ENCODE data around the gene CCDC7. TPM values are rescaled to one million over a fixed set of nuclear protein-coding genes. Genes with fewer than 3 reads are reported as not detected.
"Not testable (repeated sequence)": the region's sequence is repeated elsewhere in the genome, so short reads cannot be mapped to it uniquely, and the experiment has no call there.

CCDC7 gene
- total RNA-seq (2014; rRNA removed; shearing (Covaris generic)): 7.4 and 17.5 TPM in 2 replicates

GRCh38 chr10:32445740-32446535, at the start of gene CCDC7:
Gene CCDC7 (plus strand): TSS chr10:32446140. CDS start chr10:32451643, 5,503 bp downstream.
- peak; percentile 66 for DNase-seq (ENCODE audit: low spot score)

GRCh38 chr10:32397163-32397562, 48.8 kb upstream of the CCDC7 start:
- DNase-seq (ENCODE audit: low spot score): not testable (repeated sequence)

GRCh38 chr10:32399720-32400119, 46.2 kb upstream of the CCDC7 start:
- not testable (repeated sequence) for DNase-seq (ENCODE audit: low spot score)

DNA sequence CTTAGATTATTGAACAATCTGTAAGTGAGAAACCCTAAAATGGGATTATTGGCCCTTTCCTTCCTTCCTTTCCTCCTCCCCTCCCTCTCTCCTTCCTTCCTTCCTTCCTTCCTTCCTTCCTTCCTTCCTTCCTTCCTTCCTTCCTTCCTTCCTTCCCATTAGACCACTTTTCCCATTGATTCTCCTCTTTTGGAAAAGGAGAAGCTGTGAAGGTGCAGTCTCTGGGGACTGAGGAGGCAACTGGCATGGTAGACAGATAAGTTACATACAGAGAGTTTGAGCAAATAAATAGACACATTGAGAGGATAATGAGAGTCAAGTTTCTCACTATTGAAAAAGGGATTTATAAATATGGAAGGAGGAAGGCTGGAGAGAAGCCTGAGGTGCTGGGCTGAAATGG, 45.0 kb upstream of the CCDC7 start:
- no peak for DNase-seq (ENCODE audit: low spot score)

- no peak for DNase-seq (ENCODE audit: low spot score)
Observed at GRCh38 chr10:32402499-32402898, 43.4 kb upstream of the CCDC7 start.

GRCh38 chr10:32403091-32403490, 42.8 kb upstream of the CCDC7 start:
- no peak for DNase-seq (ENCODE audit: low spot score)

DNA sequence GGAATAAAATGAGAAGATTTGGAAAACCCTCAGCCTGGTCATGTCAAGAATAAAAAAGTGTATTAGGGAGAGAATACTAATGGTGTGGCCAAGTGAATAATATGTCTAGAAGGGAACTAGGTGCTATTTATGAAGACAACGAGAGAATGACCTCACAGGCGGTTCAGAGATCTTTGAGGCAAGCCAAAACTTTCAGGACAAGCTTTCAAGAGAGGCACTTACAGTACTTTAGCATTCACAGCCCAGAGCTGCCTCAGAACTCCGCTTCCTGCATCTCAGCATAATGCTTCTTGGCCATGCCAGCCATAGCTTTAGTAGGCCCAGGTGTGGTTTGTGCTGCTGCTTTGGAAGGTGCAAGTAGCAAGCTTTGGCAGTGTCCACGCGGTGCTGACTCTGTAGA, 37.2 kb upstream of the CCDC7 start:
- no peak for DNase-seq (ENCODE audit: low spot score)

- DNase-seq (ENCODE audit: low spot score): no peak
Observed at GRCh38 chr10:32409741-32410140, 36.2 kb upstream of the CCDC7 start.

GRCh38 chr10:32410569-32410968, 35.4 kb upstream of the CCDC7 start:
- DNase-seq (ENCODE audit: low spot score): no peak

DNA sequence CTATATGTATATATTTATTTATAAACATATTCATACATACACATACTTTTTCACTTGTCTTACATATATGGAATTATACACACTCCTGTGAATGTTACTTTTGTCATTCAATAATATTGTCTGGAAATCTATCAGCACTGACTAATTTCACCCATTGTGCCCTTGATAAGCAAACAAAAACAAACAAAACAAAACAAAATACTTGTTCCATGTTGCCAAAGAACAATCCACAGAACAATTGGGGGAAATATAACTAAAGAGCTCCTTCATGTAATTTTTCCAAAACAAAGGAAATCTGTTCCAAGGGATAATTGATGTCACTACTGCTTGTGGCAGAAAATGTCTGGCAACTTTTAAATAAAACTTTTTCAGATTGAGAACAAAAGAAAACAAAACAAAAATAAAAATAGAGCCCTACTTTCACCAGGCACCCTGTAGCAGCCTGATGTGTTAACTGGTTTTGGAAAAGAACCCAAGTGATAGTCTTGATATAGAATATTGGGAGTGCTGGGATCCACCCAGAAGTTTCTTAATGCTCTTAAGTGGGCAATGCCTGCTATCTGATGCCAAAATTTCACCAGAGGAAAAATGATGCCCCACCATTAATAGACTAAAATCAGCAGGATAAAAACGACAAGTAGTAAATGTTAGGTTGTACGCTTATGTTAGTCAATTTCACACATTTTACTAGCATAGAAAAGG, 34.0 kb upstream of the CCDC7 start:
- DNase-seq (ENCODE audit: low spot score): no peak

- peak; percentile 11 for DNase-seq (ENCODE audit: low spot score)
Observed at GRCh38 chr10:32412499-32412853, 33.5 kb upstream of the CCDC7 start.

GRCh38 chr10:32413513-32413912, 32.4 kb upstream of the CCDC7 start:
- DNase-seq (ENCODE audit: low spot score): peak; percentile 85

GRCh38 chr10:32415361-32415760, 30.6 kb upstream of the CCDC7 start:
- no peak for DNase-seq (ENCODE audit: low spot score)

GRCh38 chr10:32417911-32418547, 27.9 kb upstream of the CCDC7 start:
- no peak for DNase-seq (ENCODE audit: low spot score)

DNA sequence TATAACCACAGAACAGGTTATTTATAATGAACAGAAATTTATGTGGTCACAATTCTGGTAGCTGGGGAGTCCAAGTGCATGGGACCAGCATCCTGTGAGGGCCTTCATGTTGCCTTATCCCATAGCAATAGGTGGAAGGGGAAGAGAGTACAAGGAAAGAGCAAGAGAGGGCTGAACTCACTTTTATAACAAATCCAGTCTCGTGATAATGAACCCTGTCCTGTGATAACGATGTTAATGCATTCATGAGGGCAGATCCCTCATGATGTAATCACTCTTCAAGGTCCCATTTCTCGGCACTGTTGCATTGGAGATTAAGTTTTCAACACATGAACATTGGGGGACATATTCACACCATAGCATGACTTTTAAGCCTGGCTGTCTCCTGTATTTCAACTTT, 27.4 kb upstream of the CCDC7 start:
- no peak for DNase-seq (ENCODE audit: low spot score)

- DNase-seq (ENCODE audit: low spot score): no peak
Observed at GRCh38 chr10:32419615-32420014, 26.3 kb upstream of the CCDC7 start.

DNA sequence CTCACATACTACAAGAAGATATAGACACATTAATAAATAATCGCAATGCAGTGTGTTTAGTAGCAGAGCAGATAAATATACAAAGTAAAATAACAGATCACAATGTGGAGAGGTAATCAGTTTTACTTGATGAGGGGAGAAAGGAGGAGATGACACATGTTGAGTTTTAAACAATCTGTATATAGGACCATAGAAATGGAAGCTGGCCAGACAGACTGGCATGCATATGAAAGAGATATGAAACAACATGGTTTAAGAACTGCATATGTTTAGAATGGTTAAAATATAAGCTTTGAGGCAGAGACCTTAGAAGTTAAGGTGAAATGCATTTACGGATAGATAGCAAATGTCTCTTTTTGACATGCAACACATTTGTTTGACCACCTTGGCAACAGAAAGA, 19.8 kb upstream of the CCDC7 start:
- no peak for DNase-seq (ENCODE audit: low spot score)

GRCh38 chr10:32433542-32433941, 12.4 kb upstream of the CCDC7 start:
- no peak for DNase-seq (ENCODE audit: low spot score)

- no peak for DNase-seq (ENCODE audit: low spot score)
Observed at GRCh38 chr10:32436215-32436614, 9.7 kb upstream of the CCDC7 start.

DNA sequence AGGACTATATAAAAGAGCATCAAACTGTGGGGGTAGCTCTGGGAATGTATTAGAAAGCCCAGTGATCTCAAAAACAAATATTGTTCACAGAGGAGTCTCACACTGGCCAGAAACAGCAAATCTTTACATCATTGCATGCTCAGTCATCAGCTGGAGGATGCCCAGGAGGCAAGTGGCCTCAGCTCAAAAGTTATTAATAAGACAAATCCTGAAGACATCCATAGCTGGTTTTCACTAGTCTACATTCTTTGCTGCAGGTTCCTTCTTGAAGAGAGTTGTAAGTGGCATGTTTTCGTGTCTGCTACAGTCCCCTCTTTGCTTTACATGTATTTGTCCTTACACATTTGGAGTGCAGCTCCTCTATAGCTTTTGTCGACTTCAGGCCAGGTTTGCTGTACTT, 8.6 kb upstream of the CCDC7 start:
- DNase-seq (ENCODE audit: low spot score): no peak

DNA sequence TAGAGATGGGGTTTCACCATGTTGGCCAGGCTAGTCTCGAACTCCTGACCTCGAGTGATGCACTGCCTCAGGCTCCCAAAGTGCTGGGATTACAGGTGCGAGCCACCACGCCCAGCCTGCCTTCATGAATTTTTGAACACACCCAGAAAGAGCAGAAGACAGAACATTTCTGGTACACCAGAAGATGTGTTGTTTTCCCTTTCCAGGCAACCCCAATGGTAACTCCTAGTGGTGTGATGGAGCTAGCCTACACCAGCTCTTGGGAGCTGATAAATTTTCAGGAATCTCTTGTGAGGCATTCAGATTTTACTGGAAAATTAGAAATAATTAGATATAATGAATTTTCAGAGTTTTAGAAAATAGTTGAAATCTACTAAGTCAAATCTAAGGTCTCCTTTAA, 904 bp upstream of the CCDC7 start:
- DNase-seq (ENCODE audit: low spot score): no peak

DNA sequence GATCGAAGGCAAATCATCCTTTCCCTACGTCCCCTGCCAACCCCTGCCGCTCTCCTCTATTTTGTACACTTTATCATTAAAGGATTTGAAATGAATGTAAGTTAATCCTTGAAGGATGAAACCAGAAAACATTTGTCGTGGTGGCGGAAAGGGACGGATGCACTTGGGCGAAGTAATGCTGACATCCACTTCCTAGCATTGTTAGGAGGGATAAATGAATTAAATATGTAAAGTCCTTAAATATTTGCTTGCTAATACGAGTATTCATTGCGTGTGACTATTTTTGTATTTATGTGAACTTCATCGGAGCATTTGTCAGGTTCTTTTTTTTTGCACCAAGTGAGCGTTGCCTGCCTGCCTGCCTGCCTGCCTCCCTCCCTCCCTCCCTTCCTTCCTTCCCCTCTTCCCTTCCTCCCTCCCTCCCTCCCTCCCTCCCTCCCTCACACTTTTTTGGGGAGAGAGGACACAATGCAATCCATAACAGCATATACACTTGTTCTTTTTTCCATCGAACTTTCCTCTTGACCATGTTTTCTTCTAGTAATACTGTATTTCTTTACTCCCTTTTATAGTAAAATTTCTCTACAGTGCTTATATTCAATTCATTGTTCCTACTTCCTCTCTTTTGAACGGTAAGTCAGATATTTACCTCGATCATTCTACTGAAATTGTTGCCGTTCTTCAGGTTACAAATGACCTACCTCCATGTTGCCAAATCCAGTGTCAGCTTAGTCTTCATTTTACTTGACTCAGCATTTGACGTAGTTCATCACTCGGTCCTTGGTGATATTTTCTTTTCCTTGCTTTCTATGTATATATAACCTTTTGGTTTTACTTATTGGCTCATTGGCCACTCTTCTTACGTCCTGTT, 831 bp downstream of the CCDC7 start:
- DNase-seq (ENCODE audit: low spot score): peak; percentile 38
